H1 (cell line): Measurements from ENCODE around the gene GOLGA1. TPM values are rescaled to one million over a fixed set of nuclear protein-coding genes. Genes with fewer than 3 reads are reported as not detected.

ENCODE experiments used
- CTCF ChIA-PET: fragments of 300-600 bp; sonication (Branson Sonifier 250); formaldehyde crosslinking; loops from one replicate; lab custom pipeline; 2021; ENCODE audit not compliant: partially characterized antibody; lab: Charles Lee
- POLR2A ChIA-PET: fragments of 300-600 bp; sonication (Branson Sonifier 250); formaldehyde crosslinking; loops from one replicate; lab custom pipeline; 2021; ENCODE audit warnings: inconsistent platforms; ENCODE audit not compliant: partially characterized antibody; lab: Charles Lee
- DNase-seq, 2 experiments: peaks; one replicate each; pipeline versions ENCODE4 v3.0.0 to v3.0.0-alpha.2; 2010 to 2022; ENCODE audit warnings: low spot score in 2 of 2, low read depth in 1 of 2, mixed read lengths in 1 of 2
- FAIRE-seq: peaks from 2 replicates; lab custom pipeline; 2011; peaks lifted over from hg19 to GRCh38; lab: Jason Lieb, UNC
- H2AFZ ChIP-seq: 2 replicates; pipeline ENCODE4 v1.8.1; 2012; ENCODE audit warnings: low read length, inconsistent platforms
- H2AK5ac ChIP-seq: 2 replicates; pipeline ENCODE4 v1.6.1; 2013; ENCODE audit warnings: low read depth, low read length
- H2BK120ac ChIP-seq: replicated peaks from 2 replicates; pipeline ENCODE3; 2013; ENCODE audit warnings: low read depth, low read length, inconsistent platforms
- H2BK12ac ChIP-seq: 2 replicates; pipeline ENCODE4 v1.6.1; 2013; ENCODE audit warnings: low read depth, low read length
- H2BK15ac ChIP-seq: 2 replicates; pipeline ENCODE4 v1.6.1; 2013; ENCODE audit warnings: low read length
- H2BK20ac ChIP-seq: 2 replicates; pipeline ENCODE4 v1.6.1; 2013; ENCODE audit warnings: low read length
- H2BK5ac ChIP-seq: 2 replicates; pipeline ENCODE4 v1.6.1; 2013; ENCODE audit warnings: low read depth, low read length
- H3K14ac ChIP-seq: 2 replicates; pipeline ENCODE4 v1.6.1; 2013; ENCODE audit warnings: inconsistent platforms; ENCODE audit not compliant: insufficient read length
- H3K18ac ChIP-seq: 2 replicates; pipeline ENCODE4 v1.6.1; 2013; ENCODE audit warnings: low read length; ENCODE audit errors: extremely low read depth
- H3K23ac ChIP-seq: 2 replicates; pipeline ENCODE4 v1.6.1; 2013; ENCODE audit warnings: inconsistent platforms; ENCODE audit not compliant: insufficient read length
- H3K23me2 ChIP-seq: 2 replicates; pipeline ENCODE4 v1.6.1; 2013; ENCODE audit warnings: low read depth, low read length
- H3K27ac ChIP-seq: 2 replicates; pipeline ENCODE4 v1.6.1; 2011; ENCODE audit warnings: low read depth, low read length, inconsistent platforms
- H3K27me3 ChIP-seq, 4 experiments: replicated peaks in 1 of 4; 1 replicate in 1 of 4; 2 replicates in 3 of 4; pipeline versions ENCODE4 v1.6.1 to v1.8.1; 2011 to 2013; ENCODE audit warnings: low read length in 3 of 4, mild to moderate bottlenecking in 3 of 4, inconsistent platforms in 2 of 4, mixed read lengths in 2 of 4, moderate library complexity in 1 of 4; ENCODE audit not compliant: control insufficient read depth in 3 of 4, insufficient read depth in 3 of 4; ENCODE audit errors: extremely low read depth in 1 of 4
- H3K36me3 ChIP-seq, 4 experiments: 2 replicates each; pipeline versions ENCODE4 v1.6.1 to v1.8.1; 2011 to 2013; ENCODE audit warnings: mild to moderate bottlenecking in 4 of 4, low read length in 3 of 4, moderate library complexity in 2 of 4, control low read depth in 1 of 4, inconsistent platforms in 1 of 4; ENCODE audit not compliant: insufficient read depth in 4 of 4, control insufficient read depth in 2 of 4
- H3K4ac ChIP-seq: replicated peaks from 2 replicates; pipeline ENCODE3; 2013; ENCODE audit warnings: low read length, low read depth, mixed read lengths, inconsistent platforms; ENCODE audit not compliant: insufficient read length
- H3K4me1 ChIP-seq, 4 experiments: replicated peaks in 1 of 4; 1 replicate in 1 of 4; 2 replicates in 3 of 4; pipeline versions ENCODE4 v1.6.1 to v1.8.1; 2011 to 2013; ENCODE audit warnings: low read length in 3 of 4, inconsistent platforms in 2 of 4, mixed read lengths in 1 of 4; ENCODE audit not compliant: insufficient read depth in 4 of 4, control insufficient read depth in 3 of 4
- H3K4me2 ChIP-seq, 2 experiments: 2 replicates each; pipeline versions ENCODE4 v1.6.1 to v1.8.1; 2011 to 2013; ENCODE audit warnings: low read depth in 2 of 2, low read length in 2 of 2, control low read depth in 1 of 2, inconsistent platforms in 1 of 2, mild to moderate bottlenecking in 1 of 2; ENCODE audit not compliant: insufficient read depth in 1 of 2
- H3K4me3 ChIP-seq, 4 experiments: fragments of 200-600, 300-600 bp in 1 of 4; sonication (generic), shearing (Covaris generic), sonication (Bioruptor Twin) in 1 of 4; 2 replicates each; pipeline versions ENCODE4 v1.5.1 to v1.8.1; 2011 to 2016; ENCODE audit warnings: low read length in 4 of 4, low read depth in 3 of 4, control low read depth in 2 of 4, inconsistent platforms in 2 of 4, mild to moderate bottlenecking in 2 of 4, mixed read lengths in 1 of 4, moderate library complexity in 1 of 4; ENCODE audit not compliant: insufficient read depth in 2 of 4; ENCODE audit errors: extremely low read depth in 1 of 4
- H3K56ac ChIP-seq: replicated peaks from 2 replicates; pipeline ENCODE3; 2013; ENCODE audit warnings: low read depth, mild to moderate bottlenecking, mixed read lengths, low read length, inconsistent platforms; ENCODE audit not compliant: insufficient read length
- H3K79me1 ChIP-seq: 2 replicates; pipeline ENCODE4 v1.6.1; 2013; ENCODE audit warnings: low read depth, low read length, control low read depth
- H3K79me2 ChIP-seq, 2 experiments: 2 replicates each; pipeline versions ENCODE4 v1.6.1 to v1.8.1; 2012 to 2013; ENCODE audit warnings: low read length in 2 of 2, mild to moderate bottlenecking in 2 of 2, inconsistent platforms in 1 of 2; ENCODE audit not compliant: insufficient read depth in 2 of 2, control insufficient read depth in 1 of 2
- H3K9ac ChIP-seq, 4 experiments: replicated peaks in 1 of 4; 1 replicate in 1 of 4; 2 replicates in 3 of 4; pipeline versions ENCODE4 v1.6.1 to v1.8.1; 2011 to 2013; ENCODE audit warnings: low read depth in 3 of 4, low read length in 3 of 4, control low read depth in 2 of 4, mild to moderate bottlenecking in 2 of 4, moderate library complexity in 2 of 4, inconsistent platforms in 1 of 4; ENCODE audit errors: extremely low read depth in 1 of 4
- H3K9me3 ChIP-seq, 2 experiments: 2 replicates each; pipeline versions ENCODE4 v1.6.1 to v1.8.1; 2012 to 2013; ENCODE audit warnings: mild to moderate bottlenecking in 2 of 2, moderate library complexity in 2 of 2, control low read depth in 1 of 2, inconsistent platforms in 1 of 2, low read depth in 1 of 2, low read length in 1 of 2, mixed read lengths in 1 of 2; ENCODE audit not compliant: insufficient read depth in 2 of 2
- H4K20me1 ChIP-seq, 2 experiments: replicated peaks in 1 of 2; 2 replicates each; pipeline versions ENCODE3 to v1.8.1; 2011 to 2013; ENCODE audit warnings: inconsistent platforms in 2 of 2, low read length in 2 of 2, mild to moderate bottlenecking in 1 of 2; ENCODE audit not compliant: insufficient read depth in 2 of 2, control insufficient read depth in 1 of 2
- H4K5ac ChIP-seq: 2 replicates; pipeline ENCODE4 v1.6.1; 2013; ENCODE audit warnings: low read length, low read depth, mixed read lengths, inconsistent platforms; ENCODE audit not compliant: insufficient read length
- H4K8ac ChIP-seq: 2 replicates; pipeline ENCODE4 v1.8.0; 2013; ENCODE audit warnings: mild to moderate bottlenecking, moderate library complexity, low read length, inconsistent platforms; ENCODE audit not compliant: insufficient read depth; ENCODE audit errors: extremely low read depth
- H4K91ac ChIP-seq: replicated peaks from 2 replicates; pipeline ENCODE3; 2013; ENCODE audit warnings: low read length, mixed read lengths, inconsistent platforms; ENCODE audit not compliant: insufficient read length
- BACH1 ChIP-seq: IDR thresholded peaks from 2 replicates; pipeline ENCODE4 v1.6.1; 2012; ENCODE audit warnings: low read length, improper control_type of control experiment
- CBX8 ChIP-seq: fragments of 300-800, 300-1000 bp; sonication (generic); IDR thresholded peaks from 2 replicates; pipeline ENCODE4 v1.7.1; 2016; ENCODE audit warnings: low read depth, low read length, borderline replicate concordance
- CHD2 ChIP-seq: IDR thresholded peaks from 2 replicates; pipeline ENCODE4 v1.6.1; 2012; ENCODE audit warnings: low read length, improper control_type of control experiment
- GABPA ChIP-seq: IDR thresholded peaks from 2 replicates; pipeline ENCODE4 v1.6.1; 2011; ENCODE audit warnings: mild to moderate bottlenecking, low read length, moderate library complexity, borderline replicate concordance; ENCODE audit not compliant: insufficient read depth
- JUN ChIP-seq: IDR thresholded peaks from 2 replicates; pipeline ENCODE4 v1.6.1; 2011; ENCODE audit warnings: low read depth, mild to moderate bottlenecking, improper control_type of control experiment, low read length
- KDM4A ChIP-seq: IDR thresholded peaks from one replicate; pipeline ENCODE4 v1.7.1; 2012; ENCODE audit warnings: low read depth, mild to moderate bottlenecking, moderate library complexity, low read length, inconsistent platforms; ENCODE audit not compliant: severe bottlenecking
- NRF1 ChIP-seq: IDR thresholded peaks from 2 replicates; pipeline ENCODE4 v1.6.1; 2011; ENCODE audit warnings: mild to moderate bottlenecking, low read depth, low read length, improper control_type of control experiment
- POU5F1 ChIP-seq: IDR thresholded peaks from 2 replicates; pipeline ENCODE4 v1.6.1; 2011; ENCODE audit warnings: low read depth, mild to moderate bottlenecking, low read length, moderate library complexity
- SAP30 ChIP-seq: fragments of 300-600 bp; sonication (generic); IDR thresholded peaks from 2 replicates; pipeline ENCODE4 v1.7.1; 2012; ENCODE audit warnings: low read length, moderate library complexity, mild to moderate bottlenecking, inconsistent platforms; ENCODE audit not compliant: insufficient read depth, insufficient replicate concordance
- SRF ChIP-seq: IDR thresholded peaks from 2 replicates; pipeline ENCODE4 v1.6.1; 2011; ENCODE audit warnings: mild to moderate bottlenecking, low read depth, low read length, moderate library complexity
- WGBS, 2 experiments: shearing (Covaris generic) in 1 of 2; methylation state at CpG; one replicate each; pipeline versions ENCODE4 v1.1.6 to v1.1.7; 2013 to 2015; ENCODE audit warnings: low lambda C conversion rate in 2 of 2, mixed read lengths in 2 of 2, inconsistent platforms in 1 of 2, low coverage in 1 of 2, missing lambda C conversion rate in 1 of 2; ENCODE audit not compliant: insufficient replicate concordance in 2 of 2, insufficient coverage in 1 of 2, insufficient read length in 1 of 2; ENCODE audit errors: extremely low coverage in 1 of 2, missing lambda C conversion rate in 1 of 2; 5-methylcytosine and 5-hydroxymethylcytosine counted together
- polyA plus RNA-seq, 7 experiments: library from polyadenylated mRNA; depleted of rRNA in 3 of 7; stranded (reverse) in 5 of 7; unstranded in 2 of 7; fragments of >200 nt in 5 of 7; fragments of 200-250 nt in 2 of 7; gene quantifications; 1 replicate in 5 of 7; 2 replicates in 1 of 7; 4 replicates in 1 of 7; pipeline versions ENCODE4 v1.2.1 to v1.2.3, GENCODE V29; 2011 to 2013; ENCODE audit warnings: missing spikeins in 2 of 7, mixed read lengths in 2 of 7
- total RNA-seq: library from RNA; stranded (reverse); fragmentation: NEBNext Ultra II Directional; extraction: Animal tissue kit (Norgen Biotek cat#: 25700); gene quantifications from 2 replicates; pipeline ENCODE4 v1.2.1, GENCODE V29; 2021
- TF ChIP-seq, protein P1 (sequence below): IDR thresholded peaks from 2 replicates; pipeline ENCODE4 v1.6.1; 2011; ENCODE audit warnings: low read length, improper control_type of control experiment

The GOLGA1 gene
- total and polyA plus RNA-seq, 2 of the 8 experiments (the other 6 are each of a cell fraction or from before 2014, with no cell fraction given) = 4.8 to 6.5 TPM

GRCh38 chr9:124911766-124912165 is 29.1 kb downstream of the GOLGA1 start:
- H2AK5ac ChIP-seq = no peak overlapping the region
- no peak overlapping the region for H3K14ac ChIP-seq
- H3K18ac ChIP-seq = no peak overlapping the region
- no peaks in the 10 kb centered on the region for H3K23me2 ChIP-seq
- ChIA-PET POLR2A (interaction anchor here (0.7 to 1.6 kb wide), 4 partner anchors 9 to 57 kb away, joined by 3 to 4 read pairs (median 4); no protein-coding TSS in a partner anchor), CTCF (interaction anchor here (1.1 kb wide), 1 partner anchor 21 kb away, joined by 3 read pairs; no protein-coding TSS in a partner anchor)
- no peak overlapping the region for H4K5ac ChIP-seq
- no peak overlapping the region for H2BK5ac ChIP-seq
- H2BK12ac ChIP-seq = no peak overlapping the region
- no peaks in the 10 kb centered on the region; a peak in 2 of 7 replicates for H3K4me1 ChIP-seq
- H4K20me1 ChIP-seq = peaks cover 0 to 2% of the 10 kb centered on the region in 2 experiments
- 100% methylated on average over 1 of the region's 1 CpG; no CpG with 5 or more reads in 1 of the 2 experiments for WGBS, 2 experiments
- H3K4me2 ChIP-seq = no peak overlapping the region
- H3K4ac ChIP-seq = no peak overlapping the region
- no peaks in the 10 kb centered on the region for H3K27me3 ChIP-seq
- H3K56ac ChIP-seq = no peak overlapping the region
- H3K36me3 ChIP-seq = peaks cover 0 to 7% (median 2%) of the 10 kb centered on the region in 4 experiments; a peak in 2 of 8 replicates
- DNase-seq (no peak), FAIRE-seq (no peak)
- H3K9ac ChIP-seq = no peak overlapping the region
- H4K8ac ChIP-seq = no peak overlapping the region
- no peak overlapping the region for H2AFZ ChIP-seq
- H3K27ac ChIP-seq = no peak overlapping the region
- H3K79me2 ChIP-seq = no peaks in the 10 kb centered on the region
- no peaks in the 10 kb centered on the region for H3K79me1 ChIP-seq
- H3K23ac ChIP-seq = no peak overlapping the region
- H3K4me3 ChIP-seq = no peak overlapping the region
- no peaks in the 10 kb centered on the region for H3K9me3 ChIP-seq
- H2BK120ac ChIP-seq = no peak overlapping the region
- no peak overlapping the region for H4K91ac ChIP-seq
- no peak overlapping the region for H2BK20ac ChIP-seq
- no peak overlapping the region for H2BK15ac ChIP-seq
- no peak for TF ChIP-seq NRF1
- TF ChIP-seq KDM4A = no peak
- TF ChIP-seq POU5F1 = no peak
- no peak for TF ChIP-seq CBX8
- no peak for TF ChIP-seq SAP30
- no peak for TF ChIP-seq CHD2
- no peak for TF ChIP-seq GABPA
- TF ChIP-seq, protein P1, sequence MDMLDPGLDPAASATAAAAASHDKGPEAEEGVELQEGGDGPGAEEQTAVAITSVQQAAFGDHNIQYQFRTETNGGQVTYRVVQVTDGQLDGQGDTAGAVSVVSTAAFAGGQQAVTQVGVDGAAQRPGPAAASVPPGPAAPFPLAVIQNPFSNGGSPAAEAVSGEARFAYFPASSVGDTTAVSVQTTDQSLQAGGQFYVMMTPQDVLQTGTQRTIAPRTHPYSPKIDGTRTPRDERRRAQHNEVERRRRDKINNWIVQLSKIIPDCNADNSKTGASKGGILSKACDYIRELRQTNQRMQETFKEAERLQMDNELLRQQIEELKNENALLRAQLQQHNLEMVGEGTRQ = no peak
- TF ChIP-seq SRF = no peak
- TF ChIP-seq JUN = no peak
- no peak for TF ChIP-seq BACH1
